Measurements from ENCODE around the gene SMIM27. TPM values are rescaled to one million over a fixed set of nuclear protein-coding genes. Genes with fewer than 3 reads are reported as not detected.
"Not testable (repeated sequence)": the region's sequence is repeated elsewhere in the genome, so short reads cannot be mapped to it uniquely, and the experiment has no call there.

The SMIM27 gene
- polyA plus RNA-seq, 1 donor from 2014 or later: 103 TPM

DNA sequence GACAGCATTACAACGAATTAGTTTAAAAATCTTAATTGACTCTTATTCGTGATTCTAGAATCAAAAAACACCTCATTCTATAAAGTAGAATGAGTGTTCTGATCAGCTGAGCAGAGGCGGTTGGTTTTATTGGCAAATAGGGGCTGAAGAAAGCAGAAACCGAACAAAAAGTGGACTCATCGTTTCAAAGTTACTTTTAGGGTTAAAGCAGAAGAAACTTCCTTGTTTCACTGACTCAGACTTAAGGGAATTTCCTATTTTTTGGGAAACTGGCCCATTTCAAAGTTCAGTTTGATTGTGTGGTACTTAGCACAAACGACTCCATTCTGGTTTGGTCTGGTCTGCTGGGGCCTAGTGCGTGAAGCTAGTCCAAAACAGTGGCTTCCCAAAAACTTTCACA is 21.7 kb downstream of the SMIM27 start:
- peaks cover 1% of the 10 kb centered on the region for H3K36me3 Mint-ChIP-seq
- H3K27ac Mint-ChIP-seq: peak overlapping the region; percentile 22 to 98 (median 92)
- peaks cover 15 to 18% (median 15%) of the 10 kb centered on the region in 3 donors for H3K4me1 Mint-ChIP-seq
- peak overlapping the region; percentile 96 to 100 (median 98) for H3K4me3 Mint-ChIP-seq
- H3K9me3 Mint-ChIP-seq: no peaks in the 10 kb centered on the region
- peaks cover 3% of the 10 kb centered on the region for H3K27me3 Mint-ChIP-seq

DNA sequence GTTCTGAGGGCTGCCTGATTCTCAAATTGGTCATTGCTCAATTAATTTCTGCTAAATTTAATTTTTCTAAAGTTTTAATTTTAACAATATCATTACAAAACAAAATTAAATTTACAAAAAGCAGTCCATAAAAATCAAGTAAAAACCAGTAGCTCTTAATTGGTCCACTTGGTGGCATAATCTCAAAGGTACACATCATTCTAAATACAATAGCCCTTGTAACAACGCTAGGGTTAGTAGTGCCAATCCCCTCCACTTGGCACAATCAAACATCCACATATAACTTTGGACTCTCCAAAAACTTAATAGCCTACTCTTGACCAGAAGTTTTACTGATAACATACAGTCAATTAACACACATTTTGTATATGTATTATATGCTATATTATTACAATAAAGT is 22.7 kb downstream of the SMIM27 start:
- H3K27ac Mint-ChIP-seq: no peak overlapping the region
- no peaks in the 10 kb centered on the region for H3K9me3 Mint-ChIP-seq
- H3K4me1 Mint-ChIP-seq: peaks cover 12 to 22% (median 19%) of the 10 kb centered on the region in 3 donors
- H3K27me3 Mint-ChIP-seq: peaks cover 3% of the 10 kb centered on the region
- H3K36me3 Mint-ChIP-seq: peaks cover 1% of the 10 kb centered on the region
- peak overlapping the region in 1 of 4 donors; percentile 9 for H3K4me3 Mint-ChIP-seq

DNA sequence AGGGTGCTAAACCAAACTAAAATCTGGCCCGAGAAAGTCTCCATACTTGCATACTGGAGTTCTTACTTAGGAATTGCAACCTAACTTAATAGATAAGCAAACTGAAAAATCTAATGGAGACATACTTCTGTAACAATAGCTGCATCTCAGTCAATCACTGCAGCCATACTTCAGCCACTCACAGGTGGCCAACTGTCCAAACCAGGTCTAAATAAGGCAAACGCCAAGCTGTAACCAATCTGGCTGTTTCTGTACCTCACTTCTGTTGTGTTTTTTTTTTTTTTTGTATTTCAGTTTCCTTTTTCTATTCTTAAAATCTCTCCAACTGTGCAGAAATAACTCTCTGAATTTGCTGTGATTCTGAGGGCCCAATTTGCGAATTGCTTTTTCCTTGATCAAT is 25.2 kb downstream of the SMIM27 start:
- Mint-ChIP-seq H3K27ac (no peak overlapping the region), H3K4me3 (no peak overlapping the region), H3K27me3 (peaks cover 5% of the 10 kb centered on the region), H3K36me3 (no peaks in the 10 kb centered on the region), H3K4me1 (peaks cover 8 to 15% (median 12%) of the 10 kb centered on the region in 3 donors), H3K9me3 (no peaks in the 10 kb centered on the region)

DNA sequence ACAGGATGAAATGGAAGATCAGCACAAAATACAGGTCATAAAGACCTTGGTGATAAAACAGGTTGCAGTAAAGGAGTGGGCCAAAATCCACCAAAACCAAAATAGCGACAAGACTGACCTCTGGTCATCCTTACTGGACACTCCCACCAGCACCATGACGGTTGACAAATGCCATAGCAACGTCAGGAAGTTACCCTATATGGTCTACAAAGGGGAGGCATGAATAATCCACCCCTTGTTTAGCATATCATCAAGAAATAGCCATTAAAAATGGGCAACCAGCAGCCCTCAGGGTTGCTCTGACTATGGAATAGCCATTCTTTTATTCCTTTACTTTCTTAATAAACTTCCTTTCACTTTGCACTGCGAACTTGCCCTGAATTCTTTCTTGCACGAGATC is 26.8 kb downstream of the SMIM27 start:
- H3K9me3 Mint-ChIP-seq: no peaks in the 10 kb centered on the region
- no peaks in the 10 kb centered on the region for H3K36me3 Mint-ChIP-seq
- H3K27me3 Mint-ChIP-seq: peaks cover 5% of the 10 kb centered on the region
- peaks cover 2 to 5% (median 5%) of the 10 kb centered on the region in 3 donors for H3K4me1 Mint-ChIP-seq
- H3K27ac Mint-ChIP-seq: no peak overlapping the region
- no peak overlapping the region for H3K4me3 Mint-ChIP-seq

DNA sequence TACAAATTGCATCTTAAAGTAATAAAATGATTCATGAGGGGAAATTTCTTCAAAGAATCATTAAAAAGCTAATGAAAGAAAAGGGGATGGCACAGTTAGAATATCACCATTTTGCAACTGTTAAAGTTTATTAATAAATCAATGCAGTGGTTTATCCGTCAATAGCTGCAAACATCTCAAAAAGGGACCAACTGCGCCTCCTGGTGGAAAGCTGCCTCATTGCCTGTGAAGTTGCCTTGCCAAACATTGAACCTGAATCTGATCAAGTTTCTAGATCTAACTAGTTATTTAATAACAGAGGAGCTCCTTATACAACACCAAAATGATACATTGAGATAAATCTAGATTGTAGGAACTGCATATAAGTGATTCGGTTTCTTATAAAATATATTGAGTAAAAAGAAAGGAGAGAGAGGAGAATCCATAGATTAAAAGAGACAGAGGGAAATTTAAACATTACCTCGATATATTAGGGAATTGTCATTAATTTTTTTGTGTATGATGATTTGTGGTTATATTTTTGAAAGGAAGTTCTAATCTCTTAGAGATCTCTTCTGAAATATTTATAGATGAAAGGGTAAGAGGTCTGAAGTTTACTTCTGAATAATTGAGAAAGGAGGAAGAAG is 27.7 kb downstream of the SMIM27 start:
- Mint-ChIP-seq H3K27me3 (peaks cover 7% of the 10 kb centered on the region), H3K4me1 (peaks cover 0 to 5% (median 5%) of the 10 kb centered on the region in 3 donors), H3K4me3 (peak overlapping the region in 1 of 4 donors; percentile 6), H3K9me3 (no peaks in the 10 kb centered on the region), H3K36me3 (no peaks in the 10 kb centered on the region), H3K27ac (no peak overlapping the region)

DNA sequence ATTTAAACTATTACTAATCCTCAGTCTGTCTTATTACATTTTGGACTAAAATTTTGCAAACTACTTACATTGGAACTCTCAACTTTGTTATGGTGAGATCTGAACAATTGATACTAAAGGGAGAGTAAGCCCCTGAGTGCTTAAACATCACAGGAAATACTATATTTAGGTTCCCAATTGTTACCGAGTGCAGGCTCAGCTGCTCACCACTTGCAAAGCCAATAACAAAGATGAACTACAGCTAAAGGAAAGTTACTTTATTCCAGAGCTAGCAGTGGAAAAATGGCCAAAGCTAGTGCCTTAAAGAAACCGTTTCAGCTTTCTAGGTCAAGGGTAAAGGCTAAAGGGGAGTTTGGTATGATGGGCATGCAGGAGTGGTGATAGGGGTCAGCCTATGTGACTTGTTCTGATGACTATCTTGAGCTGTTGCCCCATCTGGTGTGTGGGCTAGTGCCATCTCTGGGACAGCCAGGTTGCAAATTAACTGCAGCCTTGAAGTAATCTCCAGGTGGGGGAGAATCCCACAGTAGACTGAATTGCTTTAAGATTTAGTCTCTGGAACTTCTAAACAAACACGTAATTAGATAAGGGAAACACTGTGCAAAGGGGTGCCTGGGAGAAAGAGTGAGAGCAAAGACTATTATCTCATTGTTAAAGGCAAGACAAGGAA is 28.6 kb downstream of the SMIM27 start:
- peaks cover 7% of the 10 kb centered on the region for H3K27me3 Mint-ChIP-seq
- no peak overlapping the region for H3K4me3 Mint-ChIP-seq
- no peaks in the 10 kb centered on the region for H3K9me3 Mint-ChIP-seq
- H3K4me1 Mint-ChIP-seq: peaks cover 0 to 5% (median 5%) of the 10 kb centered on the region in 3 donors
- no peak overlapping the region for H3K27ac Mint-ChIP-seq
- H3K36me3 Mint-ChIP-seq: no peaks in the 10 kb centered on the region

DNA sequence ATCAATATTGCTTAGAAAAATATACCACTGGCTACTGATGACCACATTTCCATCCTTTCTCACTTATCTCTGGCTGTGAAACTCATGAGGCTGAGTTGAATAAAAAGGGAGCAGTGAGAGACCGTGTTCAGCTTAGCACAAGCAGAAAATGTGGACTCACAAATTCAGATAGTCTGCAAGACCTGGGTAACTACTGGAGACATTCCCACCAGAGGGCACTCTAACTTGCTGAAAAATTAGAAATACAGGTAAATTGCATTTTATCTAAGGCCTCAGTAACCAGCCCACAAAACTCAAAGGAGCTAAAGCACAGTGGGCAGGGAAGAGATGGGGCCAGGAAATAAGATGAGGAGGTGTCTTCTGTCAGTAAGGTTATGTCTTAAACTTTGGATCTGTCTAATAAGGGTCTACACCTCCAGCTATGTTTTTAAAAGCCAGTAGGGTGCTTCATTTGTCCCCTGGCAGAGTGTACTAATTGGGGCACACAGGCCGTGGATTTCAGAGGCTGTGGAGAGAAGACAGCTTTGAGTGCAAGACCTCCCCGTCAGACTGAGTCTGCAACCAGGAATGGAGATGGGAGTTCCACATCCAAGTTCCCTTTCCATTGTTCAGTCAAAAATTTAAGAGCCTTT is 29.5 kb downstream of the SMIM27 start:
- H3K36me3 Mint-ChIP-seq: no peaks in the 10 kb centered on the region
- no peaks in the 10 kb centered on the region for H3K9me3 Mint-ChIP-seq
- no peak overlapping the region for H3K4me3 Mint-ChIP-seq
- no peak overlapping the region for H3K27ac Mint-ChIP-seq
- peaks cover 0 to 5% (median 5%) of the 10 kb centered on the region in 3 donors for H3K4me1 Mint-ChIP-seq
- peaks cover 7% of the 10 kb centered on the region for H3K27me3 Mint-ChIP-seq

DNA sequence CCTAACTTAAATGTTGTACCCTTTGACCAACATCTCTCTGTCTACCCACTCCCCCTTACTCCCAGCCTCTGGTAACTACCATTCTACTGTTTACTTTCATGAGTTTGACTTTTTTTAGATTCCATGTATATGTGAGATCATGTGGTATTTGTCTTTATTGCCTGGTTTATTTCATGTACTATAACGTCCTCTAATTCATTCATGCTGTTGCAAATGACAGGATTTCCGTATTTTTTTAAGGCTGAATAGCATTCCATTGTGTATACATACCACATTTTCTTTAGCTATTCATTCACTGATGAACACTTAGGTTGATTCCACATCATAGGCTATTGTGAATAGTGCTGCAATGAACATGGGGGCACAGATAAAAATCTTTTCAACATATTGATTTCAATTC is 32.7 kb downstream of the SMIM27 start:
- H3K36me3 Mint-ChIP-seq: peaks cover 2% of the 10 kb centered on the region
- peaks cover 0 to 1% (median 0%) of the 10 kb centered on the region in 3 donors for H3K4me1 Mint-ChIP-seq
- H3K27me3 Mint-ChIP-seq: peaks cover 8% of the 10 kb centered on the region
- H3K4me3 Mint-ChIP-seq: no peak overlapping the region
- no peak overlapping the region for H3K27ac Mint-ChIP-seq
- no peaks in the 10 kb centered on the region for H3K9me3 Mint-ChIP-seq

DNA sequence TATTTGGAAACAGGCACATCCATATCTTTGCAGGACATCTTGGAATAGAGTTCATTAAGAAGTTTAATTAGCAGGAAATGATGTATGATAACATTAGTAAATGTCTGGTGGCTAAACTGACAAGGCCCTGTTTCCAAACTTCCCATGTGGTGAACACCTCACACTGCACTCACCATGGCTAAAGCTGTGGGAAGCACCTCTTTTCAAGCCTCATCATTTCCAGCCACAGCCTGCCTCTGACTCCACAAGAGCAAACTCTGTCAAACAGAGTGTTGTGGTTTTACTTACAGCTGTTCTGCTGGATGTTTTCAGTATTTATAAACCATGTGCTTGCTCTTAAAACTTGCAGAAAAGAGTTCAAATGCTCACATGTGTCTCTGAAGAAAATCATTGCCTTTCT is 35.8 kb downstream of the SMIM27 start:
- peaks cover 10% of the 10 kb centered on the region for H3K27me3 Mint-ChIP-seq
- no peak overlapping the region for H3K4me3 Mint-ChIP-seq
- H3K9me3 Mint-ChIP-seq: no peaks in the 10 kb centered on the region
- H3K36me3 Mint-ChIP-seq: peaks cover 2% of the 10 kb centered on the region
- H3K27ac Mint-ChIP-seq: no peak overlapping the region
- H3K4me1 Mint-ChIP-seq: no peaks in the 10 kb centered on the region

DNA sequence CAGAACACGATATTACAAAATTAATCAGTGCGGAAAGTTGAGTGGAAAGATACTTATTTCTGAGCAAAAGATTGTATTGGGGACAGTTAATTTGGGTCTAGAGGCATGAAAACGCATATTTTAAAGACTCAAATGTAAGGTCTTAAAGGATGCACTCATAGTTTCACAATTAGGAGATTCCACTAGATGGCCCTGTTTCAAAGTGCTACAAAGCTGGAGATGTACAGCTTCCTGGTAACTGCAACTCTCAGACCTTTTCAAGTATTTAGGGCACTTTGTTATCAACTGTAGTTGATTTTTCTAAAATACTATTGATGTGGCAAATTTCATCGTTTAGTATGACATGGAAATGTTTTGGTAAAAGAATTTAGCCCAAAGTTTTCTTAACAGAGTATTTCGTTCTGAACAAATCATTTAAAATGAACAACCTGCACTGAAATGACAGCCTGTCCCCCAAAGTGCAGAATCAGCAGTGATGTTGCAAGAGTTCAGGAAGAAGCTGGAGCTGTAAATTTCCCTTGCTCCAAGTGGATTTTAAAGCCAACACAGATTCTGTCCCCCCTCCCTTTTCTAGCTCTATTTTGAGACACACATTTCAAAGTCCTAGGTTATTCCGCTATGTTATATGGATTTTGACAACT is 37.1 kb downstream of the SMIM27 start:
- Mint-ChIP-seq H3K9me3 (no peaks in the 10 kb centered on the region), H3K4me1 (no peaks in the 10 kb centered on the region), H3K27ac (no peak overlapping the region), H3K4me3 (no peak overlapping the region), H3K27me3 (peaks cover 10% of the 10 kb centered on the region), H3K36me3 (peaks cover 2% of the 10 kb centered on the region)

DNA sequence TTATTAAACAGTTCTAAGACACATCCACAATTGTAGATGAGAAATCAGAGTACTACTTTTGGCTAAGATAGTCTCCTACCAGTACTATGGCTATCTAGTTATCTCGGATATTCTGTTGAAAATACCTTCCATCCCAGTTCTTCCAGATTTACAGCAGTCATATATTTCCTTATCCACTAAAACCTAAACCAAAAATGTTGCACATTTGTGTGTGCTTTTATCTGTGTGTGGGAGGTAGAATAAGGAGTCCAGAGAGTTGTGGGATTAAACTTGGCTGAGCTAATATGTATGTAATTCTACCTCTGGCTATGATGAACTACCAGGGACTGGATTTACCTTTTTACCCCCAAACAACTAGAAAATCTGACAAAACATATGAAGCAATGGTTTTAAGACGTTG is 38.3 kb downstream of the SMIM27 start:
- H3K36me3 Mint-ChIP-seq: peaks cover 2% of the 10 kb centered on the region
- no peak overlapping the region for H3K4me3 Mint-ChIP-seq
- no peak overlapping the region for H3K27ac Mint-ChIP-seq
- H3K27me3 Mint-ChIP-seq: peaks cover 8% of the 10 kb centered on the region
- no peaks in the 10 kb centered on the region for H3K9me3 Mint-ChIP-seq
- no peaks in the 10 kb centered on the region for H3K4me1 Mint-ChIP-seq

DNA sequence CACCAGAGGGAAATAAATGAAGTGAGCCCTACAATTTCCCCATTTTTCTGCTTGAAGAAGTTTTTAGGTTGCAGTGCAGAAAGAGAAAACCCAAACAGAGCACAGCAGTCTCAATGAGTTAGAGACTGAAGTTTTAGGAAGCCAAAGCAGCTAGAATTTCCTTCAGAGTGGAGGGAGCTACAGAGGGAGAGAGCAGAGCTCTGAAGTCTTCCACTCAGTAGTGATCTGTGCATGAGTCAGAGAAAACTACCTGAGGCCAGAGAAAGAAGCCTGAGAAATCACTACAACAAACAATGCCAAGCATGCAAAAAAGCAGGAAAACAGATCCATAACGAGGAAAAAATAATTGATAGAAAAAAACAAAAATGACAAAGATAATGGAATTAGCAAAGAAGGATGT is 38.8 kb downstream of the SMIM27 start:
- no peaks in the 10 kb centered on the region for H3K4me1 Mint-ChIP-seq
- H3K4me3 Mint-ChIP-seq: no peak overlapping the region
- no peak overlapping the region for H3K27ac Mint-ChIP-seq
- H3K27me3 Mint-ChIP-seq: peaks cover 8% of the 10 kb centered on the region
- no peaks in the 10 kb centered on the region for H3K9me3 Mint-ChIP-seq
- H3K36me3 Mint-ChIP-seq: peaks cover 2% of the 10 kb centered on the region

DNA sequence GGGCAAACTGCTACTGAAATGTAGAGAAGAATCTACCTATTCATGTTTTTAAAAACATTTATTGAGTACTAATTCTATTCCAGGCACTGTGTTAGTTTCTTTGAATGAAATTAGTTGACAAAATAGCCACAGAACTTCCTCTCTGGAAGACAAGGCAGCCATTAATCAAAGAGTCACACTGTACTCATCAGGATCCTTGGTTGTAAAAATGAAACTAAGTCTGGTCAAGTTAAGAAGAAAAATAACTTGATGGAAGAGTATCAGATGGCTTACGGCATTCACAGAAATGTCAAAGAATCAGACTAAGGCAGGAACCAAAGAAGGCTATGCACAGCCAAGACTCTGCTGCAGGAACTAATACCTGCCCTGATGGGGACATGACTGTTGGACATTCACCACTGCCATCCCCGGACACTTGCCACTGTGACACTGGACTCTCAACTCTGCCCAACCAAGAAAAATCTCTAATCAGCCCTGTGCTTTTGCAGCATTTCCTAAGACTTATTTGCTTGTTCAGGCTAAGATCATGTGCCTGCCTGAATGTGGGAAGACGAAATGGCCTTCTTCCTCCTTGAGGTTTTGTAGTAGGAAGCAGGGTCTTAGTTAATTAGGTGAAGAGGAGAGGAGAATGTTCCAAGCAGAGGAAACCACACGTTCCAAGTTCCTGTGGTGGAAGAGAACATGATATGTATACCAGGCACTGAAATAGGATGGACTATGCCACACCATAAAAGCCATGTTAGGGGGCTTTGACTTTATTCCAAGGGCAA is 44.2 kb downstream of the SMIM27 start:
- Mint-ChIP-seq H3K27me3 (peaks cover 3% of the 10 kb centered on the region), H3K36me3 (no peaks in the 10 kb centered on the region), H3K27ac (no peak overlapping the region), H3K4me3 (no peak overlapping the region), H3K4me1 (peaks cover 2 to 10% (median 9%) of the 10 kb centered on the region in 3 donors), H3K9me3 (peaks cover 0 to 3% (median 2%) of the 10 kb centered on the region in 3 donors)

DNA sequence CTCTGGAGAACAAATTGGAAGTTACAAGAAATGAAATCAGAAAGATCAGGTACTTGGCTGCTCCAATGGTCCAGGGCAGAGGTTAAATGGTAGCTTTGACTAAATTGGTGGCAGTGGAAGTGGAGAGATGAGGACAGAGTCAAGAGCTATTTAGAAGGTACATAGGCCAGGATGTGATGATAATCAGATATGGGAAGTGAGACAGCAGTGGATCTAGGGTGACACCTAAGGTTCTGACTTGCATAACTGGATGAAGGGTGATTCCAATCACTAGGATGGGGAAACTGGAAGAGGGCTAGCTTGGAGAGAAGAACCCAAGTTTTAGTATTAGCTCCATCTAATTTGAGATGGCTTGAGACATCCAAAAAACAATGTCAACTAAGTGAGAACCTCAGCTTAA is 44.8 kb downstream of the SMIM27 start:
- Mint-ChIP-seq H3K4me3 (no peak overlapping the region), H3K4me1 (peaks cover 2 to 10% (median 9%) of the 10 kb centered on the region in 3 donors), H3K27me3 (peaks cover 2% of the 10 kb centered on the region), H3K27ac (no peak overlapping the region), H3K9me3 (peaks cover 0 to 3% (median 2%) of the 10 kb centered on the region in 3 donors), H3K36me3 (no peaks in the 10 kb centered on the region)

DNA sequence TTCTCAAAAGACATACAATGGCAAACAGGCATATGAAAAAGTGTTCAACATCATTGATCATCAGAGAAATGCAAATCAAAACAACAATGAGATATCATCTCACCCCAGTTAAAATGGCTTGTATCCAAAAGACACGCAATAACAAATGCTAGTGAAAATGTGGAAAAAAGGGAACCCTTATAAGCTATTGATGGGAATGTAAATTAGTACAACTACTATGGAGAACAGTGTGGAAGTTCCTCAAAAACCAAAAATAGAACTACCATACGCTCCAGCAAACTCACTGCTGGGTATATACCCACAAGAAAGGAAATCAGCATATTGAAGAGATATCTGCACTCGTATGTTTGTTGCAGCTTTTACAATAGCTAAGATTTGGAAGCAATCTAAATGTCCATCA is 46.9 kb downstream of the SMIM27 start:
- H3K27me3 Mint-ChIP-seq, H3K36me3 Mint-ChIP-seq, H3K9me3 Mint-ChIP-seq, H3K27ac Mint-ChIP-seq, H3K4me3 Mint-ChIP-seq: not testable (repeated sequence)
- peaks cover 2 to 14% (median 13%) of the 10 kb centered on the region in 3 donors for H3K4me1 Mint-ChIP-seq
